ENCODE data around the gene CBFB. TPM values are rescaled to one million over a fixed set of nuclear protein-coding genes. Genes with fewer than 3 reads are reported as not detected.

The CBFB gene
- total and polyA plus RNA-seq, 7 experiments from 2014 or later: 53.2 to 223 (median 81.2) TPM

GRCh38 chr16:67006930-67007658 lies 21.9 kb upstream of the CBFB start:
- CTCF ChIA-PET: interaction anchor here (0.6 kb wide), 2 partner anchors 74 to 115 kb away, joined by 3 read pairs; no protein-coding TSS in a partner anchor
- H3K27ac Mint-ChIP-seq: peak overlapping the region in 2 of 9 donors; percentile 65 to 74
- POLR2A ChIA-PET: interaction anchor here (0.6 kb wide), 1 partner anchor 11 kb away, joined by 3 read pairs; no protein-coding TSS in a partner anchor
- no peak for ATAC-seq
- Histone ChIP-seq H3K27me3 (ENCODE audit: control insufficient read depth in 2 of 2, insufficient read depth in 2 of 2, low read length in 2 of 2) (no peaks in the 10 kb centered on the region), H3K4me3 (ENCODE audit: low read length) (no peak overlapping the region), H3K27ac (ENCODE audit: low read depth, low read length) (no peak overlapping the region), H3K36me3 (ENCODE audit: control insufficient read depth in 2 of 3, insufficient read depth in 3 of 3, low read length in 3 of 3) (peaks cover 0 to 7% (median 0%) of the 10 kb centered on the region in 3 experiments), H3K9me3 (ENCODE audit: control insufficient read depth in 2 of 3, low read length in 3 of 3) (no peaks in the 10 kb centered on the region), H3K4me1 (ENCODE audit: control insufficient read depth in 2 of 2, insufficient read depth in 2 of 2, low read length in 2 of 2) (no peaks in the 10 kb centered on the region)
- H3K4me1 Mint-ChIP-seq: peaks cover under 1 to 42% (median 4%) of the 10 kb centered on the region in 7 donors
- intact Hi-C loops (cut with micrococcal nuclease): no loop called here
- H3K9me3 Mint-ChIP-seq: no peaks in the 10 kb centered on the region
- DNase-seq: no peak
- peaks cover 0 to 36% (median 6%) of the 10 kb centered on the region in 5 donors for H3K36me3 Mint-ChIP-seq
- H3K4me3 Mint-ChIP-seq: no peak overlapping the region
- H3K27me3 Mint-ChIP-seq: no peaks in the 10 kb centered on the region

- Mint-ChIP-seq H3K4me3 (no peak overlapping the region), H3K4me1 (peaks cover 0 to 40% (median 0%) of the 10 kb centered on the region in 7 donors), H3K27me3 (no peaks in the 10 kb centered on the region), H3K27ac (peak overlapping the region in 3 of 9 donors; percentile 24 to 52 (median 26)), H3K36me3 (peaks cover 0 to 24% (median 0%) of the 10 kb centered on the region in 5 donors), H3K9me3 (no peaks in the 10 kb centered on the region)
- ChIA-PET CTCF (no interaction called here), POLR2A (no interaction called here)
- H3K36me3 ChIP-seq (ENCODE audit: control insufficient read depth in 2 of 3, insufficient read depth in 3 of 3, low read length in 3 of 3): peaks cover 0 to 7% (median 0%) of the 10 kb centered on the region in 3 experiments
- H3K9me3 ChIP-seq (ENCODE audit: control insufficient read depth in 2 of 3, low read length in 3 of 3): no peaks in the 10 kb centered on the region
- DNase-seq: no peak
- no peak for ATAC-seq
- intact Hi-C loops (cut with micrococcal nuclease): no loop called here
- no peak overlapping the region for H3K27ac ChIP-seq (ENCODE audit: low read depth, low read length)
- H3K4me1 ChIP-seq (ENCODE audit: control insufficient read depth in 2 of 2, insufficient read depth in 2 of 2, low read length in 2 of 2): peaks cover 4% of the 10 kb centered on the region in 2 donors
- H3K27me3 ChIP-seq (ENCODE audit: control insufficient read depth in 2 of 2, insufficient read depth in 2 of 2, low read length in 2 of 2): no peaks in the 10 kb centered on the region
- H3K4me3 ChIP-seq (ENCODE audit: low read length): no peak overlapping the region
Measured at GRCh38 chr16:67009158-67009557, 19.8 kb upstream of the CBFB start.

- ATAC-seq: no peak
- no peaks in the 10 kb centered on the region for H3K9me3 ChIP-seq (ENCODE audit: control insufficient read depth in 2 of 3, low read length in 3 of 3)
- no peak overlapping the region for H3K27ac ChIP-seq (ENCODE audit: low read depth, low read length)
- CTCF ChIA-PET: no interaction called here
- Mint-ChIP-seq H3K27ac (peak overlapping the region in 2 of 9 donors; percentile 2 to 35), H3K4me1 (peaks cover 0 to 58% (median 5%) of the 10 kb centered on the region in 7 donors), H3K36me3 (peaks cover 0 to 24% (median 0%) of the 10 kb centered on the region in 5 donors), H3K4me3 (peak overlapping the region in 2 of 10 donors; percentile 38 to 52), H3K27me3 (no peaks in the 10 kb centered on the region), H3K9me3 (no peaks in the 10 kb centered on the region)
- no peak overlapping the region for H3K4me3 ChIP-seq (ENCODE audit: low read length)
- no peaks in the 10 kb centered on the region for H3K27me3 ChIP-seq (ENCODE audit: control insufficient read depth in 2 of 2, insufficient read depth in 2 of 2, low read length in 2 of 2)
- POLR2A ChIA-PET: interaction anchor here (0.7 to 1.3 kb wide), 3 partner anchors 8 to 23 kb away, joined by 3 read pairs; no protein-coding TSS in a partner anchor
- intact Hi-C loops (cut with micrococcal nuclease): loop anchor here (5.0 to 10.0 kb wide), 2 partner anchors 34 to 116 kb away; no protein-coding TSS in a partner anchor
- peaks cover 4 to 11% of the 10 kb centered on the region in 2 donors for H3K4me1 ChIP-seq (ENCODE audit: control insufficient read depth in 2 of 2, insufficient read depth in 2 of 2, low read length in 2 of 2)
- H3K36me3 ChIP-seq (ENCODE audit: control insufficient read depth in 2 of 3, insufficient read depth in 3 of 3, low read length in 3 of 3): no peaks in the 10 kb centered on the region
- DNase-seq: no peak
Measured at GRCh38 chr16:67011274-67011673, 17.7 kb upstream of the CBFB start.

GRCh38 chr16:67013233-67013822 lies 15.6 kb upstream of the CBFB start:
- POLR2A ChIA-PET: interaction anchor here (1.0 to 3.3 kb wide), 4 partner anchors 14 to 49 kb away, joined by 3 to 22 read pairs (median 4); partner anchors contain the start of gene CBFB
- Histone ChIP-seq H3K27ac (ENCODE audit: low read depth, low read length) (peak overlapping the region; percentile 34), H3K4me1 (ENCODE audit: control insufficient read depth in 2 of 2, insufficient read depth in 2 of 2, low read length in 2 of 2) (peaks cover 4 to 11% of the 10 kb centered on the region in 2 donors), H3K9me3 (ENCODE audit: control insufficient read depth in 2 of 3, low read length in 3 of 3) (no peaks in the 10 kb centered on the region), H3K36me3 (ENCODE audit: control insufficient read depth in 2 of 3, insufficient read depth in 3 of 3, low read length in 3 of 3) (no peaks in the 10 kb centered on the region), H3K4me3 (ENCODE audit: low read length) (peak overlapping the region; percentile 54), H3K27me3 (ENCODE audit: control insufficient read depth in 2 of 2, insufficient read depth in 2 of 2, low read length in 2 of 2) (no peaks in the 10 kb centered on the region)
- peak overlapping the region in 1 of 9 donors; percentile 83 for H3K27ac Mint-ChIP-seq
- H3K4me3 Mint-ChIP-seq: peak overlapping the region; percentile 36 to 95 (median 66)
- DNase-seq: no peak
- intact Hi-C loops (cut with micrococcal nuclease): loop anchor here (5.0 to 10.0 kb wide), 2 partner anchors 36 to 119 kb away; no protein-coding TSS in a partner anchor
- no peak for ATAC-seq
- peaks cover 0 to 68% (median 6%) of the 10 kb centered on the region in 7 donors for H3K4me1 Mint-ChIP-seq
- H3K9me3 Mint-ChIP-seq: no peaks in the 10 kb centered on the region
- peaks cover 0 to 18% (median 0%) of the 10 kb centered on the region in 5 donors for H3K36me3 Mint-ChIP-seq
- no peaks in the 10 kb centered on the region for H3K27me3 Mint-ChIP-seq
- CTCF ChIA-PET: interaction anchor here (0.7 to 2.0 kb wide), 9 partner anchors 14 to 172 kb away, joined by 3 to 12 read pairs (median 4); partner anchors contain the start of genes B3GNT9 and TRADD

GRCh38 chr16:67013823-67014633 lies 14.9 kb upstream of the CBFB start:
- Mint-ChIP-seq H3K9me3 (no peaks in the 10 kb centered on the region), H3K27ac (peak overlapping the region in 4 of 9 donors; percentile 41 to 95 (median 73)), H3K36me3 (peaks cover 0 to 18% (median 0%) of the 10 kb centered on the region in 5 donors), H3K4me1 (peaks cover 0 to 64% (median 6%) of the 10 kb centered on the region in 7 donors), H3K4me3 (peak overlapping the region; percentile 76 to 95 (median 87)), H3K27me3 (no peaks in the 10 kb centered on the region)
- ChIA-PET CTCF (interaction anchor here (0.6 to 2.0 kb wide), 9 partner anchors 14 to 1533 kb away, joined by 3 to 12 read pairs (median 4); partner anchors contain the start of gene B3GNT9), POLR2A (interaction anchor here (0.9 to 3.3 kb wide), 4 partner anchors 14 to 94 kb away, joined by 3 to 22 read pairs (median 4); partner anchors contain the start of gene CBFB)
- Histone ChIP-seq H3K27me3 (ENCODE audit: control insufficient read depth in 2 of 2, insufficient read depth in 2 of 2, low read length in 2 of 2) (no peaks in the 10 kb centered on the region), H3K4me3 (ENCODE audit: low read length) (peak overlapping the region; percentile 54), H3K4me1 (ENCODE audit: control insufficient read depth in 2 of 2, insufficient read depth in 2 of 2, low read length in 2 of 2) (peaks cover 4 to 11% of the 10 kb centered on the region in 2 donors), H3K27ac (ENCODE audit: low read depth, low read length) (peak overlapping the region; percentile 34), H3K36me3 (ENCODE audit: control insufficient read depth in 2 of 3, insufficient read depth in 3 of 3, low read length in 3 of 3) (no peaks in the 10 kb centered on the region), H3K9me3 (ENCODE audit: control insufficient read depth in 2 of 3, low read length in 3 of 3) (no peaks in the 10 kb centered on the region)
- intact Hi-C loops (cut with micrococcal nuclease): loop anchor here (1.0 to 10.0 kb wide), 5 partner anchors 14 to 119 kb away; no protein-coding TSS in a partner anchor
- peak; percentile 64 for ATAC-seq
- peak; percentile 37 to 91 (median 59) for DNase-seq
